Activated CD4-positive, alpha-beta memory T cell treated with anti-CD3 and anti-CD28 coated beads for 36 hours (primary cell): Measurements from ENCODE around the gene ZBTB16. TPM values are rescaled to one million over a fixed set of nuclear protein-coding genes. Genes with fewer than 3 reads are reported as not detected.
A peak's percentile ranks its signal among the peaks of the same experiment; 100 is the strongest.

Experiments
- CTCF ChIA-PET: fragments of 350-600 bp; sonication (Branson Sonifier 250); formaldehyde crosslinking; loops from one replicate; lab custom pipeline; 2021; ENCODE audit warnings: antibody characterized with exemption, inconsistent platforms; lab: Charles Lee
- POLR2A ChIA-PET: fragments of 350-600 bp; sonication (Branson Sonifier 250); formaldehyde crosslinking; loops from one replicate; lab custom pipeline; 2021; ENCODE audit warnings: antibody characterized with exemption; lab: Charles Lee
- DNase-seq: peaks from one replicate; pipeline ENCODE4 v3.0.0-alpha.2; 2020
- H3K27ac Mint-ChIP-seq: one replicate; pipeline ENCODE4 v1.8.0; 2021; ENCODE audit warnings: mixed read lengths
- H3K27me3 Mint-ChIP-seq: one replicate; pipeline ENCODE4 v1.8.0; 2021; ENCODE audit warnings: mixed read lengths
- H3K36me3 Mint-ChIP-seq: one replicate; pipeline ENCODE4 v1.8.0; 2021; ENCODE audit warnings: mixed read lengths
- H3K4me1 Mint-ChIP-seq: one replicate; pipeline ENCODE4 v1.8.0; 2021; ENCODE audit warnings: low read depth, mixed read lengths
- H3K4me3 Mint-ChIP-seq: one replicate; pipeline ENCODE4 v1.8.0; 2021; ENCODE audit warnings: mild to moderate bottlenecking, mixed read lengths
- H3K9me3 Mint-ChIP-seq: one replicate; pipeline ENCODE4 v1.8.0; 2021; ENCODE audit warnings: mixed read lengths
- intact Hi-C: fragments of 100-400 bp; cut with micrococcal nuclease; formaldehyde crosslinking; loops from one replicate; pipeline ENCODE4 v1.15.1; 2023
- total RNA-seq, 2 experiments: library from RNA; stranded (reverse); gene quantifications; one replicate each; pipeline ENCODE4 v1.2.3, GENCODE V29; 2021

ZBTB16 gene
- total RNA-seq, 2 experiments from 2014 or later: 7.7 to 9.7 TPM

- Mint-ChIP-seq H3K27ac (no peak overlapping the region), H3K9me3 (no peaks in the 10 kb centered on the region), H3K4me1 (peaks cover 20% of the 10 kb centered on the region), H3K27me3 (no peaks in the 10 kb centered on the region), H3K36me3 (no peaks in the 10 kb centered on the region), H3K4me3 (no peak overlapping the region)
- no peak for DNase-seq
- intact Hi-C loops: no loop called here
- ChIA-PET CTCF (interaction anchor here (0.9 kb wide), 2 partner anchors 10 to 11 kb away, joined by 3 read pairs; no protein-coding TSS in a partner anchor), POLR2A (no interaction called here)
Measured at GRCh38 chr11:114097832-114098231, 38.3 kb downstream of the ZBTB16 start.

- no peak for DNase-seq
- Mint-ChIP-seq H3K4me3 (no peak overlapping the region), H3K9me3 (no peaks in the 10 kb centered on the region), H3K36me3 (no peaks in the 10 kb centered on the region), H3K27ac (no peak overlapping the region), H3K4me1 (peaks cover 31% of the 10 kb centered on the region), H3K27me3 (no peaks in the 10 kb centered on the region)
- ChIA-PET POLR2A (no interaction called here), CTCF (interaction anchor here (0.6 to 0.9 kb wide), 2 partner anchors 9 to 29 kb away, joined by 3 read pairs; no protein-coding TSS in a partner anchor)
- intact Hi-C loops: no loop called here
Measured at GRCh38 chr11:114098927-114099326, 39.4 kb downstream of the ZBTB16 start.

GRCh38 chr11:114099392-114100178, 40.1 kb downstream of the ZBTB16 start:
- Mint-ChIP-seq H3K4me3 (no peak overlapping the region), H3K4me1 (peaks cover 38% of the 10 kb centered on the region)

GRCh38 chr11:114102993-114103896, 43.7 kb downstream of the ZBTB16 start:
- Mint-ChIP-seq H3K4me3 (no peak overlapping the region), H3K27ac (no peak overlapping the region), H3K36me3 (no peaks in the 10 kb centered on the region), H3K9me3 (no peaks in the 10 kb centered on the region), H3K4me1 (peaks cover 43% of the 10 kb centered on the region), H3K27me3 (no peaks in the 10 kb centered on the region)
- ChIA-PET CTCF (interaction anchor here (0.7 kb wide), 1 partner anchor 134 kb away, joined by 3 read pairs; no protein-coding TSS in a partner anchor), POLR2A (no interaction called here)
- intact Hi-C loops: no loop called here
- no peak for DNase-seq

More at GRCh38 chr11:114099392-114100178, 40.1 kb downstream of the ZBTB16 start:
- H3K36me3 Mint-ChIP-seq: no peaks in the 10 kb centered on the region
- no peak overlapping the region for H3K27ac Mint-ChIP-seq
- CTCF ChIA-PET: interaction anchor here (0.6 to 0.9 kb wide), 2 partner anchors 29 to 162 kb away, joined by 3 read pairs; no protein-coding TSS in a partner anchor
- intact Hi-C loops: no loop called here
- H3K27me3 Mint-ChIP-seq: no peaks in the 10 kb centered on the region
- no peaks in the 10 kb centered on the region for H3K9me3 Mint-ChIP-seq
- DNase-seq: peak; percentile 25
- POLR2A ChIA-PET: no interaction called here

- H3K36me3 Mint-ChIP-seq: no peaks in the 10 kb centered on the region
- H3K27me3 Mint-ChIP-seq: no peaks in the 10 kb centered on the region
- ChIA-PET POLR2A (no interaction called here), CTCF (no interaction called here)
- H3K27ac Mint-ChIP-seq: no peak overlapping the region
- intact Hi-C loops: no loop called here
- no peak overlapping the region for H3K4me3 Mint-ChIP-seq
- H3K9me3 Mint-ChIP-seq: no peaks in the 10 kb centered on the region
- H3K4me1 Mint-ChIP-seq: peaks cover 40% of the 10 kb centered on the region
- no peak for DNase-seq
Measured at GRCh38 chr11:114105611-114106010, 46.1 kb downstream of the ZBTB16 start.

GRCh38 chr11:114106047-114106446, 46.5 kb downstream of the ZBTB16 start:
- Mint-ChIP-seq H3K27me3 (peaks cover 1% of the 10 kb centered on the region), H3K27ac (no peak overlapping the region), H3K9me3 (no peaks in the 10 kb centered on the region), H3K36me3 (no peaks in the 10 kb centered on the region), H3K4me3 (no peak overlapping the region), H3K4me1 (peaks cover 40% of the 10 kb centered on the region)
- POLR2A ChIA-PET: no interaction called here
- DNase-seq: no peak
- intact Hi-C loops: no loop called here
- CTCF ChIA-PET: interaction anchor here (0.6 kb wide), 1 partner anchor 111 kb away, joined by 3 read pairs; no protein-coding TSS in a partner anchor

- intact Hi-C loops: no loop called here
- CTCF ChIA-PET: no interaction called here
- no peak for DNase-seq
- H3K4me1 Mint-ChIP-seq: peaks cover 42% of the 10 kb centered on the region
- H3K27me3 Mint-ChIP-seq: peaks cover 2% of the 10 kb centered on the region
- H3K4me3 Mint-ChIP-seq: no peak overlapping the region
- H3K36me3 Mint-ChIP-seq: no peaks in the 10 kb centered on the region
- POLR2A ChIA-PET: no interaction called here
- no peaks in the 10 kb centered on the region for H3K9me3 Mint-ChIP-seq
- no peak overlapping the region for H3K27ac Mint-ChIP-seq
Measured at GRCh38 chr11:114106986-114107385, 47.5 kb downstream of the ZBTB16 start.

- Mint-ChIP-seq H3K9me3 (no peaks in the 10 kb centered on the region), H3K27ac (no peak overlapping the region), H3K36me3 (no peaks in the 10 kb centered on the region), H3K4me3 (no peak overlapping the region), H3K27me3 (peaks cover 2% of the 10 kb centered on the region), H3K4me1 (peaks cover 27% of the 10 kb centered on the region)
- CTCF ChIA-PET: interaction anchor here (0.6 to 1.5 kb wide), 3 partner anchors 10 to 107 kb away, joined by 3 read pairs; no protein-coding TSS in a partner anchor
- intact Hi-C loops: no loop called here
- no peak for DNase-seq
- POLR2A ChIA-PET: no interaction called here
Measured at GRCh38 chr11:114108501-114109205, 49.1 kb downstream of the ZBTB16 start.

GRCh38 chr11:114109206-114110090, 49.9 kb downstream of the ZBTB16 start:
- Mint-ChIP-seq H3K27ac (no peak overlapping the region), H3K4me3 (no peak overlapping the region)

GRCh38 chr11:114110123-114110522, 50.6 kb downstream of the ZBTB16 start:
- no peak for DNase-seq
- H3K4me3 Mint-ChIP-seq: no peak overlapping the region
- CTCF ChIA-PET: no interaction called here
- POLR2A ChIA-PET: no interaction called here
- peaks cover 3% of the 10 kb centered on the region for H3K27me3 Mint-ChIP-seq
- H3K36me3 Mint-ChIP-seq: no peaks in the 10 kb centered on the region
- no peaks in the 10 kb centered on the region for H3K9me3 Mint-ChIP-seq
- intact Hi-C loops: no loop called here
- H3K27ac Mint-ChIP-seq: no peak overlapping the region
- peaks cover 13% of the 10 kb centered on the region for H3K4me1 Mint-ChIP-seq

More at GRCh38 chr11:114109206-114110090, 49.9 kb downstream of the ZBTB16 start:
- DNase-seq: no peak
- ChIA-PET POLR2A (no interaction called here), CTCF (interaction anchor here (0.6 to 1.5 kb wide), 2 partner anchors 11 to 83 kb away, joined by 3 read pairs; no protein-coding TSS in a partner anchor)
- Mint-ChIP-seq H3K4me1 (peaks cover 20% of the 10 kb centered on the region), H3K36me3 (no peaks in the 10 kb centered on the region), H3K9me3 (no peaks in the 10 kb centered on the region), H3K27me3 (peaks cover 3% of the 10 kb centered on the region)
- intact Hi-C loops: no loop called here
